Astrocyte of the spinal cord (primary cell): Measurements from ENCODE around the gene OSM.

Source experiments
- DNase-seq: peaks from one replicate; pipeline ENCODE4 v3.0.0; 2011; ENCODE audit warnings: low read depth, low spot score
- H3K4me3 ChIP-seq: 2 replicates; pipeline ENCODE4 v1.5.1; 2011; ENCODE audit warnings: low read depth, mild to moderate bottlenecking, low read length, moderate library complexity
- in situ Hi-C: cut with HindIII; loops from 2 replicates; pipeline ENCODE4 v1.10.0; 2017; ENCODE audit warnings: low sequenced_read_pairs
- TF ChIP-seq, protein P1 (sequence below): IDR thresholded peaks from 2 replicates; pipeline ENCODE4 v1.5.1; 2012; ENCODE audit warnings: low read depth, mild to moderate bottlenecking, low read length, inconsistent platforms

The OSM gene

GRCh38 chr22:30294066-30294465, 27.4 kb upstream of the OSM start:
- TF ChIP-seq, protein P1, sequence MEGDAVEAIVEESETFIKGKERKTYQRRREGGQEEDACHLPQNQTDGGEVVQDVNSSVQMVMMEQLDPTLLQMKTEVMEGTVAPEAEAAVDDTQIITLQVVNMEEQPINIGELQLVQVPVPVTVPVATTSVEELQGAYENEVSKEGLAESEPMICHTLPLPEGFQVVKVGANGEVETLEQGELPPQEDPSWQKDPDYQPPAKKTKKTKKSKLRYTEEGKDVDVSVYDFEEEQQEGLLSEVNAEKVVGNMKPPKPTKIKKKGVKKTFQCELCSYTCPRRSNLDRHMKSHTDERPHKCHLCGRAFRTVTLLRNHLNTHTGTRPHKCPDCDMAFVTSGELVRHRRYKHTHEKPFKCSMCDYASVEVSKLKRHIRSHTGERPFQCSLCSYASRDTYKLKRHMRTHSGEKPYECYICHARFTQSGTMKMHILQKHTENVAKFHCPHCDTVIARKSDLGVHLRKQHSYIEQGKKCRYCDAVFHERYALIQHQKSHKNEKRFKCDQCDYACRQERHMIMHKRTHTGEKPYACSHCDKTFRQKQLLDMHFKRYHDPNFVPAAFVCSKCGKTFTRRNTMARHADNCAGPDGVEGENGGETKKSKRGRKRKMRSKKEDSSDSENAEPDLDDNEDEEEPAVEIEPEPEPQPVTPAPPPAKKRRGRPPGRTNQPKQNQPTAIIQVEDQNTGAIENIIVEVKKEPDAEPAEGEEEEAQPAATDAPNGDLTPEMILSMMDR, result no peak
- in situ Hi-C loops, result no loop called here

DNA sequence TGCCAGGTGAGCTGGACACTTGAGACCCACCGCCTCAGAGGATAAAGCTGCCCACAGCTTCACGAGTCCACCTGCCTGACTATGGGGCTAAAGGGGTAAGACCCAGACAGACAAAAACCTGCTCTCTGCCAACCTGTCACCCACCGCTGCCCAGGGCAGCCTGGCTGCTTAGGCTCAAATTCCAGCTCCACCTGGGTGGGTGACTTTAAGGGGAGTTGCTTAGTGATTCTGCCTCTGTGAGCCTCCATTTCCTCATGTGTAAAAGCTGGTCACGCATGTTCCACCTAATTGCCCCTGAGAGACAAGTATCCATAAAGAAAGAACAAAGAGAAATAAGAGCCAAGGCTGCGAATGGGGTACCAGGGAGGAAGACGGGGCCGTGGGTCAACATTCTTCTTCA, 26.4 kb upstream of the OSM start:
- DNase-seq, result no peak
- TF ChIP-seq, protein P1, result no peak
- in situ Hi-C loops, result no loop called here
- no peak overlapping the region for H3K4me3 ChIP-seq

More at GRCh38 chr22:30294066-30294465, 27.4 kb upstream of the OSM start:
- no peak for DNase-seq
- no peak overlapping the region for H3K4me3 ChIP-seq

- in situ Hi-C loops, result no loop called here
- no peak overlapping the region for H3K4me3 ChIP-seq
- DNase-seq, result no peak
- TF ChIP-seq, protein P1, result no peak
Measured at GRCh38 chr22:30292069-30292970, 25.7 kb upstream of the OSM start.

DNA sequence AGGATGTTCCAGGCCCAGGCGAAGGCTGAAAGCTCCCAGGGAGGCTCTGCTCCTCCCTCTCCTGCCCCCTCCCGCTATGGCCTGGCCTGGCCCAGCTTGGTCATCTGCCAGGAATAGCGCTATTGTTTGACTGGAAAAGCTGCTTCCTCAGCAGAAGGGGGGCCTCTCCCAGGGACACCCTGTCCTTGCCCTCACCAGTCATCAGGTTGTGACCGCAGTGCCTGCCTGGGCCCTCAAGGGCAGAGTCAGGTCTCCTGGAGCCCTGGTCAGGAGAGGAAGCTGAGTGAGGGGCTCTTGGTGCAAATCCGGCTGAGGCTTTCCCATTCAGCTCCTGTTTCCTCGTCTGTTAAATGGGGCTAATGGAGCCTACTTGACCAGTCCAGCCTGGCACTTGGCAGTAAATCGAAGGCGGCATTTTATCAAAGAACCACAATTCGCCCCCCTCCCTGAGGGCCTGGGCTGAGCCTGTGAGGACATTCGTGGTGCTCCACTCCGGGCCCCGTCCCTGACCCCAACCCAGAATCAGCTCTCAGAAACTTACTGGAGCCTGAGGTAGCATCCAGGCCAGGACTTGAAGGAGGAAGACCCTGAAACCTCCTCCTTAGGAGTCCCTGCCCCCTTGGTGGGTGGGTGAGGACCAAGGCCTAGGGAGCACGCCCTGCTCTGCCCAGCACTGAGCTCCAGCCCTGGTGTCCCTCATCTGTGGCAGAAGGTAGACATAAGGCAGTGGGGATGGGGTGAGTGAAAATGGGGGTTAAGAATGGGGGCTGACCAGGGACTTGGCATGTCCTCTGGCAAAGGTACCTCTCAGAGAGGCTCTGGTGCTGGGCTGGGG, 24.6 kb upstream of the OSM start:
- no peak overlapping the region for H3K4me3 ChIP-seq
- TF ChIP-seq, protein P1, result no peak
- in situ Hi-C loops, result no loop called here
- peak; percentile 70 for DNase-seq

- TF ChIP-seq, protein P1, result no peak
- H3K4me3 ChIP-seq, result no peak overlapping the region
- peak; percentile 69 for DNase-seq
- in situ Hi-C loops, result no loop called here
Measured at GRCh38 chr22:30290342-30291057, 23.8 kb upstream of the OSM start.

DNA sequence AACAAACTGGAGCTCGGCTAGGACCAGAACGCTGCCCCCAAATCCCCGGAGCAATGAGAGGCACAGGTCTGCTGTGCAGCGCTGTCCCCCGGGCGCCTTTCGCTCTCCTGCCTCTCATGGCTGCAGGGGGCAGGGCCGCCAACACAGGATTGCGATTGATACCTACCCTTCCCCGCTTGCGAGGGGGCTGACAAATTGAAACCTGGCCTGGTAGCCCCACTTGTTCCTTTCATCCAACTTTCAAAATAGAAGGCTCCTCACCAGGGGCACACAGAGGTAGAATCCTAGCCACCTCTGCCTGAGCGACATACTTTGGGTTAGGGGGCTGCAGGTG, 23.3 kb upstream of the OSM start:
- in situ Hi-C loops, result no loop called here
- TF ChIP-seq, protein P1, result no peak
- no peak for DNase-seq
- peak overlapping the region; percentile 24 for H3K4me3 ChIP-seq
